Measurements from ENCODE around the gene BHMT2.

The BHMT2 gene

DNA sequence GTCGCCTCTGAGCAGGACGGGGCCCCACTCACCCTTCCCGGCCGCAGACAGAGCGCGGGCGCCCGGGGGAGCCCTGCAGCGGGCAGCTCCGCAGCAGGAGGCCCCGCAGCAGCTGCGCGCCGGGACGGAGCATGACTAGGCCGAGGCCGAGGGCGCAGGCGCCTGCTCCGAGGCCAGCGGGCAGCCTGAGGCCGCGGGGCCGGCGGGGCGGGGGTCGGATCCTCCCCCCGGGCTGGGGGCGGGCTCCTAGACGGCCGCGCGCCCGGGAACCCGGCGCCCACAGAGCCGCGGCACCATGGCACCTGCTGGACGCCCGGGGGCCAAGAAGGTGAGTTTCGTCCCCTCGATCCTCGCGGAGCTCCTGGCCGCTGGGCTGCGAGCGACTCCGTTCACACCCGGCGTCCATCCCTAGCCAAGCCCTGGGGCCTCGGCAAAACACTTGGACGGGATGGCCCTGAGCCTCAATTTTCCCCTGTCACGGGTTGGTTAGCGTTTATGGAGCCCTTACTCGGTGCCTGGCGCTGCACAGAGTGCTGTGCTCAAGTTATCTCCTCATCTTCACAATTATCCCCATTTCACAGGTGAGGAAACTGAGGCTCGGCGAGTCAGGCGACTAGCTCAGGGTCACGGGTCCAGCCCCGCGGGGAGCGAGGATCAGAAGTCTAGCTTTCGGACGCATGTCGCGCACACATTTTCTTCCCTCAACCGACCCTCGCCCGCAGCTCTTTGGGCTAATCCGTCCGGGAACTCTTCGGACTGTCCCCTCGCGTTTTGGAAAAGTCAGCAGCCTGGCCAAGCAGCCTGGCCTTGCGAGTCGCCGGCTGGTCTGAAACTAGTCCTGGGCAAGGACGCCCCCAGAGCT is at the start of gene BHMT2, which contains the start of gene DMGDH:
BHMT2 (plus strand) TSS at position 280 of the 862 bp plus-strand sequence; CDS start at position 296, 16 bp downstream.
DMGDH (minus strand) TSS at position 187 of the 862 bp plus-strand sequence; CDS start at position 133, 54 bp downstream.
- no peak for DNase-seq (ENCODE audit: low read depth in 2 of 2)

DNA sequence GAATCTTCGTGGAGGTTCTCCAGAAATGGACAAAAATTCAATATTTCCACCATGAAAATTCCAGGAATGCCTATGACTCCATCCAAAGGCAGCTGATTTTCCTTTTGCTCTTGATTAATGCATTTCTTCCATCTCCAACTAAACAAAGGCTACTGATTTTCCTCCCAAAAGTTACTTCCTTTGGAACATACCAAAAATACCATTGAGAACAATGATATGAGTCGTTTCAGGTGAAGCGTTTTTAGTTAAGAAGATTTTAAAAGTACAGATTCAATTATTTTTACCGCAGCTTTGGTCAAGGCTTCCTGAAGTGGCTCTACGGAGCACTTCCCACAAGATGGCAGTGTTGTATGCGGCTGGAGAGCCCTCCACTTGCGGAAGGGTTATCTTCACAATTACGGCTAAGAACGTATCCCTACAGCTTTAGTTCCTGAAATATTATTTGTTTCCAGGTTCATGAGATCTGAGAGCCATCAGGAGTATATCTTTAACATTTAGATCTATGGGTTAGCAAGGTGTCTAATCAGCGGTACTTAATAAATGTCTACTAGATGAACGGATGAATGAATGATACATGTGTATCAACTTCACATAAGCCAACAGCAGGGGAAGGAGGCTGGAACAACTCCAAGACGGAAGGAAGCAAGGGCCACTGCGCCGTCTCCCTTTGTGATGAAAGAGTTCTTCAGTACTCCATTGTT is 48.6 kb upstream of the BHMT2 start:
- DNase-seq (ENCODE audit: low read depth in 2 of 2): no peak

DNA sequence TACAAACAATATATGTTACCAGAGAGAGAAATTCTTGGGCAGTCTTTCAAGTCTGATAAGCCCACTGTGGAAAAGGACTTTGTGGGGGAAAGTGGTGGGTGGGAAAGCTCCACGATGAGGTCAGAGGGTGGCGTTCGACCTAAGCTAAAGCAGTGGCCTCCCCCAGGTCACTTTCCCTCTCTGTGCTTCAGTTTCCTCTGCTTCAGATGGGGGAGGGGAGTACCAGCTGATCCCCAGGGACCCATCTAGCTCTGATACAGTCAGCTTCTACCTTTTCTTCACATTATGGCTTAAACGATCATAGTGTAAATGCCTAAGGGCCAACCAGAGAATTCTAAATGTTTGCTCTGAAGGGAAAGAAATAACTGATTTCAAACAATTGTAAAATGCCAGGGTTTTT is 47.8 kb upstream of the BHMT2 start:
- no peak for DNase-seq (ENCODE audit: low read depth in 2 of 2)

- DNase-seq (ENCODE audit: low read depth in 2 of 2): no peak
These were observed 46.8 kb upstream of the BHMT2 start for GRCh38 chr5:79022771-79023170.

DNA sequence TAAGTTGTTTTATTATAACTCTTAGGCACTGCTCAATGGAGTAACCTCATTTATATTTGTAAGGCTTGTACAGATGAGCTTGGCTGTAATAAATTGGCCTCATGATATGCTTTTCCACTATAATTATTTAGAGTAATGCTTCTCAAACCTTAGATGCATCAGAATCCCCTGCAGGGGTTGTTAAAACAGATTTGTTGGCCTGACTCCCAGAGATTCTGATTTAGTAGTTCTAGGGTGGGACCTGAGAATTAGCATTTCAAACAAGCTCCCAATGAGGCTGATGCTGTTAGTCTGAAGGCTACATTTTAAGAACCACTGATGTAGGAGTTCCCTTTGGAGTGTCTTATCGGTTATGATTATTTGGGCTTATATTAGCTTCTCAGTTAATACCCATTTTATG is 46.2 kb upstream of the BHMT2 start:
- no peak for DNase-seq (ENCODE audit: low read depth in 2 of 2)

GRCh38 chr5:79023947-79024346 is 45.6 kb upstream of the BHMT2 start:
- no peak for DNase-seq (ENCODE audit: low read depth in 2 of 2)

DNA sequence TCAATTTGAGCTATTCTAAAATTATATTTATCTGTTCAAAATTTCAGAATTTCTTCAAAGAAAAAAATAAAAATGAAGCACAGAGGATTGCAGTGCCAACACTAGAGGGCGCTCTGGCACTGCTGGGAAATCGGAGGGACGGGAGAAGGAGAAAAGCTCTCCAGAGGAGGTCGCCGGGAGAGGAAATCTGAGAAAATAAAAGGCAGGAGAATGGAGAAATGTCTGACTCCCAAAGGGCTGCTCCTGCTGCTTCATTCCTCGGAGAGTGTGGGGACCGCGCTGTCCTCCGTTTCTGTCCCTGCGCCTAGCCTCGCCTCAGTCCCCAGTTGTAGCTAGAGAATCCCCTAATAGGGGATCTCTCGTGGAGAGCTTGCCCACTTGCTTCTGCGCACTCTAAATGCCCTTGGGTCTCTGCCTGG is 44.5 kb upstream of the BHMT2 start:
- DNase-seq (ENCODE audit: low read depth in 2 of 2): peak in 1 of 2 donors; percentile 19

- DNase-seq (ENCODE audit: low read depth in 2 of 2): no peak
These were observed 38.7 kb upstream of the BHMT2 start for GRCh38 chr5:79030663-79031484.

- DNase-seq (ENCODE audit: low read depth in 2 of 2): no peak
These were observed 38.1 kb upstream of the BHMT2 start for GRCh38 chr5:79031485-79031867.

GRCh38 chr5:79032031-79032695 is 37.4 kb upstream of the BHMT2 start:
- no peak for DNase-seq (ENCODE audit: low read depth in 2 of 2)

GRCh38 chr5:79032782-79033181 is 36.8 kb upstream of the BHMT2 start:
- DNase-seq (ENCODE audit: low read depth in 2 of 2): no peak

GRCh38 chr5:79035237-79035636 is 34.3 kb upstream of the BHMT2 start:
- DNase-seq (ENCODE audit: low read depth in 2 of 2): no peak

DNA sequence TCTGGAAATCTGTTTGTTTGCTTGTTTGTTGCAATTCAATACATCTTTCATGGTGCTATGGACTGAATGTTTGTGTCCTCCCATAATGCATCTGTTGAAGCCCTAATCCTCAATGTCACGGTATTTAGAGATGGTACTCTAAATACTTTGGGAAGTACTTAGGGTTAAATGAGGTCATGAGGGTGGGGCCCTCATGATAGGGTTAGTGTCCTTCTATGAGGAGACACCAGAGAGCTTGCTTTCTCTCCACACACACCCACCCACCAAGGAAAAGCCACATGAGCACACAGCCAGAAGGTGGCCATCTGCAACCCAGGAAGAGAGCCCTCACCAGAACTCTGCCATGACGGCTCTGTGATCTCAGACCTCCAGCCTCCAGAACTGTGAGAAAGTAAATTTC is 32.8 kb upstream of the BHMT2 start:
- DNase-seq (ENCODE audit: low read depth in 2 of 2): no peak

DNA sequence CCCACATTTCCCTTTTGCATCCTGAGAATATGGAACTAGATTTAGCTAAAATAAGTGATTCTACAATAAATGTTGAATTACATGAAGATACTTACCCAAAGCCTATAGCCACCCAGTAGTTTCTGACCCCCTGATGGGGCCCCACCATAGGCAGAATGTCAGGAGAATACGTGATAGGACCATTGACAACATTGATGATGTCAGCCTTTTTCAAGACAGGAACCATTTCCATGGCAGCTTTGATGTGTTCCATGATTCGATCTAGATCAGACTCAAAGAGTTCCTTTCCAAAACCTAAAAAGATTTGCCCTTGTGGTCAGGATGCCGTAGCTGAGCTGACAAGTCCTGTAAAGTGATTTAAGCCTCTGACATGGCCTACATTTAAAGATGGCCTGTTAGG is 27.4 kb upstream of the BHMT2 start:
- no peak for DNase-seq (ENCODE audit: low read depth in 2 of 2)

GRCh38 chr5:79047199-79047598 is 22.4 kb upstream of the BHMT2 start:
- DNase-seq (ENCODE audit: low read depth in 2 of 2): no peak

DNA sequence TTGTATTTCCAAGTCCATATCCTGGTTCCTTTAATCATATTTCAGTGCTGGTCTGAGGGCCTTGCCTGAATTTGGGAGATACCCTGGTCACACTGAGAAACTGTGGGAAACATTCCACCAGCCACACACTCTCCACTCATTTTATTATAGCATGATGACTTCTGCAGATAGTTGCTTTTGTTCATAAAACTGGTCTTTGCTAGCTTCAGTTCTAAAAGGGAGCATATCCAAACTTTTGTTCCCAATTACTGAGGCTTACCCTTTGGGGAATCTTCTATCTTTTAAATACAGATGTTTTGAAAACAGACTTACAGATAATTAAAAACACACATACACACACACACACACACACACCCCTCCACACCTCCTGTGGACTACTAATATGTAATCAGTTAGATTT is 21.1 kb upstream of the BHMT2 start:
- DNase-seq (ENCODE audit: low read depth in 2 of 2): no peak

- DNase-seq (ENCODE audit: low read depth in 2 of 2): no peak
These were observed 19.1 kb upstream of the BHMT2 start for GRCh38 chr5:79050498-79050897.

DNA sequence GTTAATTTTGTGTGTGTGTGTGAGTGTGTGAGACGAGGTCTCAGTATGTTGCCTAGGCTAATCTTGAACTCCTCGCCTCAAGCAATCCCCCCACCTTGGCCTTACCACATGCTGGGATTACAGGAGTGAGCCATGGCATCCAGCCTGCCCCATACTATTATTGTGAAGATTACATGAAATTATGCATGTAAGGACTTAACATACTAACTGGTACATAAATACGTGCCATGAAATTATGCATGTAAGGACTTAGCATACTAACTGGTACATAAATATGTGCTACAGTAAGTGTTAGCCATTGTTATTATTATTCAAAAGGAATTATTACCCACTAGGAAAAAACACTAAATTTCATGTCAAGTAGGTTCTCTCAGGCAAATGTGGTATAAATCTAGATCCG is 16.2 kb upstream of the BHMT2 start:
- no peak for DNase-seq (ENCODE audit: low read depth in 2 of 2)

GRCh38 chr5:79055017-79055416 is 14.6 kb upstream of the BHMT2 start:
- no peak for DNase-seq (ENCODE audit: low read depth in 2 of 2)

- no peak for DNase-seq (ENCODE audit: low read depth in 2 of 2)
These were observed 12.7 kb upstream of the BHMT2 start for GRCh38 chr5:79056847-79057246.

DNA sequence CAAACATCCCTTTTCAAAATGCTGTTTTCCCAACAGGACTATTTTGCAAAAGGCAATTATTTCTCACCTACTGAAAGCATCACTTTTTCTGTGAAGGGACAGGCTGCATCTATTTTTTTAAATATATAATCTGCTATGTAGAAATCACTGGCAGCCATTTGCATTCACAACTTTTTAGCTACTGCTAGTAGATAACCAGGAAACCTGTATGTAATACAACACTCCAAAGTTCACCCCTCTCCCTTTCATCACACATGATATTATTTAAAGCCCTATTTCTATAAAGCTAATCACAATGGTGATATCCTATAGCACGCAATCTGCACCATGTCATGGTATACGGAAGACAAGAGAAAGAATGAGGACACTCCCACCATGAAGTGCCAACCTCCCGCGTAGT is 9.9 kb upstream of the BHMT2 start:
- DNase-seq (ENCODE audit: low read depth in 2 of 2): no peak

GRCh38 chr5:79062436-79062835 is 7.1 kb upstream of the BHMT2 start:
- DNase-seq (ENCODE audit: low read depth in 2 of 2): no peak
